ENCODE results near the gene CLEC1A.

- no peak for TF ChIP-seq CTCF (IDR thresholded peaks at IDR 0.05; ENCODE audit: poor library complexity, severe bottlenecking)
- TF ChIP-seq POLR2AphosphoS5 (IDR thresholded peaks at IDR 0.05): no peak
- no peak for TF ChIP-seq REST (IDR thresholded peaks at IDR 0.05; ENCODE audit: borderline replicate concordance)
- TF ChIP-seq TAF1 (IDR thresholded peaks at IDR 0.05; ENCODE audit: low read depth): no peak
- no peak for TF ChIP-seq EP300 (conservative IDR thresholded peaks at IDR 0.05; ENCODE audit: poor library complexity, severe bottlenecking)
- TF ChIP-seq RAD21 (conservative IDR thresholded peaks at IDR 0.05): no peak
- no peak for TF ChIP-seq MXI1 (conservative IDR thresholded peaks at IDR 0.05; ENCODE audit: poor library complexity, severe bottlenecking)
Observed at GRCh38 chr12:10021342-10021741, 77.4 kb downstream of the CLEC1A start.
